GM12891 (cell line): ENCODE results near the gene SLCO3A1.

Experiments
- POLR2A ChIP-seq: IDR thresholded peaks from 2 replicates; pipeline ENCODE4 v1.6.1; 2011; ENCODE audit warnings: low read depth, low read length, control low read depth
- POLR2AphosphoS5 ChIP-seq: IDR thresholded peaks from 2 replicates; pipeline ENCODE4 v1.6.1; 2011; ENCODE audit warnings: low read depth, low read length, control low read depth
- SPI1 ChIP-seq: IDR thresholded peaks from 2 replicates; pipeline ENCODE4 v1.6.1; 2011; ENCODE audit warnings: low read depth, low read length, control low read depth
- TAF1 ChIP-seq: IDR thresholded peaks from 2 replicates; pipeline ENCODE4 v1.6.1; 2011; ENCODE audit warnings: low read depth, low read length, control low read depth

- TF ChIP-seq POLR2AphosphoS5, result no peak
- no peak for TF ChIP-seq POLR2A
- no peak for TF ChIP-seq TAF1
- TF ChIP-seq SPI1, result no peak
Measured at GRCh38 chr15:91946075-91946474, 92.6 kb downstream of the SLCO3A1 start.
